ENCODE measurements around the gene CEP83.

DNA sequence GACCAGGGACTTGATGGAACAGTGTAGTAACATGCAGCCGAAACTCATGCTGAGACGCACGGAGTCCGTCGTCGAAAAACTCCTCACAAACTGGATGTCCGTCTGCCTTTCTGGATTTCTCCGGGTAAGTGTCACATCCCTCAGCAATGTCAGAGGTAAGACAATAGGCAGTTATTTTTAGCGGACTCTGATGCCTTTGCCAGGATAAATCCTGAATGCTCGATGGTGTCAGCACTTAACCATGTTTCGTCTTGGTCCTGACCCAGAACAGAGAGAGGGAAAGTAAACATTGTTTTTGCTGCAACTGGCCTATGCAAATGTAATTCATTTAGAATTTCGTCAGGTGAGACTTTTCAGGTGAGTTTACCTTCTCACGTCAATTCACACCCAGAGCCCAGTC, 198.9 kb downstream of the CEP83 start:
- TF ChIP-seq, protein P1, sequence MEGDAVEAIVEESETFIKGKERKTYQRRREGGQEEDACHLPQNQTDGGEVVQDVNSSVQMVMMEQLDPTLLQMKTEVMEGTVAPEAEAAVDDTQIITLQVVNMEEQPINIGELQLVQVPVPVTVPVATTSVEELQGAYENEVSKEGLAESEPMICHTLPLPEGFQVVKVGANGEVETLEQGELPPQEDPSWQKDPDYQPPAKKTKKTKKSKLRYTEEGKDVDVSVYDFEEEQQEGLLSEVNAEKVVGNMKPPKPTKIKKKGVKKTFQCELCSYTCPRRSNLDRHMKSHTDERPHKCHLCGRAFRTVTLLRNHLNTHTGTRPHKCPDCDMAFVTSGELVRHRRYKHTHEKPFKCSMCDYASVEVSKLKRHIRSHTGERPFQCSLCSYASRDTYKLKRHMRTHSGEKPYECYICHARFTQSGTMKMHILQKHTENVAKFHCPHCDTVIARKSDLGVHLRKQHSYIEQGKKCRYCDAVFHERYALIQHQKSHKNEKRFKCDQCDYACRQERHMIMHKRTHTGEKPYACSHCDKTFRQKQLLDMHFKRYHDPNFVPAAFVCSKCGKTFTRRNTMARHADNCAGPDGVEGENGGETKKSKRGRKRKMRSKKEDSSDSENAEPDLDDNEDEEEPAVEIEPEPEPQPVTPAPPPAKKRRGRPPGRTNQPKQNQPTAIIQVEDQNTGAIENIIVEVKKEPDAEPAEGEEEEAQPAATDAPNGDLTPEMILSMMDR (IDR thresholded peaks at IDR 0.05): no peak
- TF ChIP-seq POLR2AphosphoS5 (IDR thresholded peaks at IDR 0.05): peak in 1 of 2 donors; percentile 11
- TF ChIP-seq EP300 (IDR thresholded peaks at IDR 0.05): no peak
- TF ChIP-seq POLR2A (IDR thresholded peaks at IDR 0.05; ENCODE audit: low read depth): no peak
